Choroid plexus epithelial cell (primary cell): ENCODE results near the gene ADCY1.
"Not testable (repeated sequence)": the region's sequence is repeated elsewhere in the genome, so short reads cannot be mapped to it uniquely, and the experiment has no call there.

Experiments used
- DNase-seq: peaks from one replicate; pipeline ENCODE4 v3.0.0-alpha.2; 2010; ENCODE audit warnings: low read depth
- H3K4me3 ChIP-seq: 2 replicates; pipeline ENCODE4 v1.5.1; 2011; ENCODE audit warnings: low read depth, mild to moderate bottlenecking, control low read depth, low read length, moderate library complexity
- TF ChIP-seq, protein P1 (sequence below): conservative IDR thresholded peaks from 2 replicates; pipeline ENCODE4 v1.5.1; 2011; ENCODE audit warnings: low read depth, mild to moderate bottlenecking, control low read depth, inconsistent platforms, low read length, moderate library complexity

ADCY1 gene

DNA sequence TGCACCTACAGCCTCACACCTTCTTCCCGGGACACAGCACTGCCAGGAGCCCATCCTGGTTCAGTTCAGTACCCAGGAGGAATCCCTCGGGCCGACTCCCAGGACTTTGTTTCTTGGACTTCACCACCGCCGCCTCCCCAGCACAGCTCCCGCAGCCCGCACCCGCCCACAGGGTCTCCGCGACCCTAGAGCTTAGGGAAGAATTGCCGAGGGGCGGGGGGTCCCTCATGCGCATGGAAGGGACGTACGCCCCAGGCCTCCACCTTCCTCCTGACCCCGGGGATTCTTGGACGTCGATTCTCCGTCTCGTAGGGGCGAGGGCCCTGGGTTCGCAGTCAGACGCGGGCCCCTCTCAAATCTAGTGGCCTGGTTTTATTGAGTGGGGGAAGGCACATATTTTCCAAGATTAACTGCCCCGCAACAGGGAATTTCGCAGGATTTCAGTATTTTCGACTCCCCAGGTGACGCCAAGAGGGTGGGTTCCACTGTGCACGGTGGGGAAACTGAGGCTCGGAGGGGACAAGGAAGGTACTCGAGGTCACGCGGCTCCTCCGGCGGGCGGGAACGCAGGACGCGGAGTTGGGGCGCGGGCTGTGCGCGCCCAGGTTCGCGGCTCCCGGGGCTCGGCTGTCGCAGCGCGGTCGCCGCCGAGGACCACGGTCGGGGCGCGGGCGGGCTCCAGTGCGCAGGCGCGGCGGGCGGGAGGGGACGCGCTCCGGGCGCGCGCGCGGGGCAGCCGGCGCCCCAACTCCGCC lies at the start of gene ADCY1:
Gene ADCY1, plus strand, starts transcription at position 708 of the 755 bp plus-strand sequence. CDS start 176 bp downstream, outside the sequence.
- H3K4me3 ChIP-seq, result peak within 1 kb of the TSS; percentile 37
- no peak for DNase-seq
- TF ChIP-seq, protein P1, sequence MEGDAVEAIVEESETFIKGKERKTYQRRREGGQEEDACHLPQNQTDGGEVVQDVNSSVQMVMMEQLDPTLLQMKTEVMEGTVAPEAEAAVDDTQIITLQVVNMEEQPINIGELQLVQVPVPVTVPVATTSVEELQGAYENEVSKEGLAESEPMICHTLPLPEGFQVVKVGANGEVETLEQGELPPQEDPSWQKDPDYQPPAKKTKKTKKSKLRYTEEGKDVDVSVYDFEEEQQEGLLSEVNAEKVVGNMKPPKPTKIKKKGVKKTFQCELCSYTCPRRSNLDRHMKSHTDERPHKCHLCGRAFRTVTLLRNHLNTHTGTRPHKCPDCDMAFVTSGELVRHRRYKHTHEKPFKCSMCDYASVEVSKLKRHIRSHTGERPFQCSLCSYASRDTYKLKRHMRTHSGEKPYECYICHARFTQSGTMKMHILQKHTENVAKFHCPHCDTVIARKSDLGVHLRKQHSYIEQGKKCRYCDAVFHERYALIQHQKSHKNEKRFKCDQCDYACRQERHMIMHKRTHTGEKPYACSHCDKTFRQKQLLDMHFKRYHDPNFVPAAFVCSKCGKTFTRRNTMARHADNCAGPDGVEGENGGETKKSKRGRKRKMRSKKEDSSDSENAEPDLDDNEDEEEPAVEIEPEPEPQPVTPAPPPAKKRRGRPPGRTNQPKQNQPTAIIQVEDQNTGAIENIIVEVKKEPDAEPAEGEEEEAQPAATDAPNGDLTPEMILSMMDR, result no peak

DNA sequence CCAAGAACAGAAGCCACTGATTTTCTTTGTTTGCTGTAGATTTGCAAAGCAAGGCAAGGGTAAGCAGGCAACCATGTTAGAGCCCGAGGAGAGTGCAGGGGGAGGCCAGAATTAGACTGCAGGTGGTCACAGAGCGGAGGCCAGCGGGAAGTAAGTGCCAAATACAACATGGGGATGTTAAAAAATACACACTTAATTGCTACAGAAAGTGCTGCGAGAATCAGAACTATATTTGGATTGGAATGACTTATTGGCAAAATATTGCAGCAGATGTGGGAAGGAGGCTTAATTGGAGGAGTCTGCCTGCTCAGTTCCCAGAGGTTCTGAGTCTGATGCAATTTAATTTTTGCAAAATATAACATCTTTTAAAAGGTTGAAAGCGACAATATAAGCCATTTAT lies 49.7 kb upstream of the ADCY1 start:
- DNase-seq, result no peak
- TF ChIP-seq, protein P1, result no peak
- no peak overlapping the region for H3K4me3 ChIP-seq

DNA sequence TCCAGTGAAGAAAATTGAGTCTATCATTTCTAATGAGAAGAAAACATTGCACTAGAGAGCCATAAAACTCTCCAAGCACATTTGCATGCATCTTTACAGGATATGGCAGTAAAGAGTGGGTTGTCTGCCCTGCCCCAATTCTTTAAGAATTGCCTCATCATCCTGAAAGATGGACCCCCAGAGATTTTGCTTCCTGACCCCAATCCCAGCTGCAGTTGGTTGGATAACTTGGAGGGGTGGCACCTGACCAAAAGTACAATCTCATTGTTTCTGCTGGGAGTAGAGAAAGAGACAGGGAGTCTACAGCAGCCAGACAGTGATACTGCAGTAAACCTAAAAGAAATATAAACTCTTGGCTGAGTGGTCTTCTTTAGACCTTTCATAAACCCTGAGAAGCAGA lies 49.1 kb upstream of the ADCY1 start:
- TF ChIP-seq, protein P1, result no peak
- DNase-seq, result no peak
- no peak overlapping the region for H3K4me3 ChIP-seq

DNA sequence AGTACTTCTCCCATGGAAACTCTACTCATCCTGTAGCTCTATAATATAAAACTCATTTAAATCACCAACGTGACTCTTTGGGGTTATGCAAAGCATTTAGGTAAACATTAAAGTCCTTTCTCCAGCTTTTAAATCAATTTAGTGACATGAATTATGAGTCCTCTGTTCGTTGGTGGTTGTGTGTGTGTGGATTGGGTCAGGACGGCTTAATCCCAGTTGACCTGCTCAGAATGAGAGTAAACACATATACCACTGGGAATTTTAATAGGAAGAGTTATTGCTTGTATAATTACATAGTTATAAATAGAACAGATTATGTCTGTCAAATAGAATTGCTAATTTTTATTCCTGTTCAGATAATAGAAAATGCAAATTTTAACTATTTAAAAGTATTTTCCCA lies 30.7 kb upstream of the ADCY1 start:
- no peak overlapping the region for H3K4me3 ChIP-seq
- TF ChIP-seq, protein P1, result no peak
- DNase-seq, result no peak

DNA sequence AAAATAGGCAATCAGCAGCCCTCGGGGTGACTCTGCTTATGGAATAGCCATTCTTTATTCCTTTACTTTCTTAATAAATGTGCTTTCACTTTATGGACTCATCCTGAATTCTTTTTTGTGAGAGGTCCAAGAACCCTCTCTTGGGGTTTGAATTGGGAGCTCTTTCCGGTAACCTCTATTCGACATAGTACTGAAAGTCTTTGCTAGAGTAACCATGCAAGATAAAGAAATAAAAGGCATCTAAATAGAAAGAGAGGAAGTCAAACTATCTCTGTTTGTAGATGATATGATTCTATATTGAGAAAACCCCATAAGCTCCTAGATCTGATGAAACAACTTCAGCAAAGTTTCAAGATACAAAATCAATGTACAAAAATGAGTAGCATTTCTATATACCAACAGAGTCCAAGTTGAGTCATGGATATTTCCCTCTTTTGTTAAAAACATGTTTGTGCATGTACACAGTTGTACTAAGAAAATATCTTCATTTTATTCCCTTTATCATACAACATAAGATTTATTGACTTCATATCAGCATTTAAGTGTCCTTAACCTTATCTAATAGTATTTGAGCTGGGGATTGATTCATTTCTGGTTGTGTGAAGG lies 29.0 kb upstream of the ADCY1 start:
- DNase-seq, H3K4me3 ChIP-seq: not testable (repeated sequence)

DNA sequence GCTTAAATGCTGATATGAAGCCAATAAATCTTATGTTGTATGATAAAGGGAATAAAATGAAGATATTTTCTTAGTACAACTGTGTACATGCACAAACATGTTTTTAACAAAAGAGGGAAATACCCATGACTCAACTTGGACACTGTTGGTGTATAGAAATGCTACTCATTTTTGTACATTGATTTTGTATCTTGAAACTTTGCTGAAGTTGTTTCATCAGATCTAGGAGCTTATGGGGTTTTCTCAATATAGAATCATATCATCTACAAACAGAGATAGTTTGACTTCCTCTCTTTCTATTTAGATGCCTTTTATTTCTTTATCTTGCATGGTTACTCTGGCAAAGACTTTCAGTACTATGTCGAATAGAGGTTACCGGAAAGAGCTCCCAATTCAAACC lies 25.3 kb upstream of the ADCY1 start:
- H3K4me3 ChIP-seq, DNase-seq: not testable (repeated sequence)

DNA sequence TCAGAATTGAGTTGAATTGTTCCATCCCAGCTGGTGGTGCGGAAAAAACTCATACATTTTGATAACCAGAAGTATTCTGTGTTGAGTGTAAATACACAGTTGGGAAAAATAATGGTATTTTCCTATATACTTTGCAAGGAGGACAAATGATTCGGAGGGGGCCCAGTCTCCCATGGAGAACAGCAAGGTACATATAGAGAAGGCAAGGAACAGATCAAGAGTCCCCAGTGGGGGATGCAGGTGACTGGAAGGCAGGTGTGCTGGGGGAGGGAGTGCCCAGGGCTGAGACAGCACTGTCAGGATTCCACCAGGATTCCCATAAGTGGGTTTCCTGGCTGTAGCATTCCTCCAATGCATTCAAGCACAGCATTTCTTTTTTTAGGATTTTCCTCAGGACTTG lies 10.8 kb upstream of the ADCY1 start:
- TF ChIP-seq, protein P1, result no peak
- no peak for DNase-seq
- H3K4me3 ChIP-seq, result no peak overlapping the region

DNA sequence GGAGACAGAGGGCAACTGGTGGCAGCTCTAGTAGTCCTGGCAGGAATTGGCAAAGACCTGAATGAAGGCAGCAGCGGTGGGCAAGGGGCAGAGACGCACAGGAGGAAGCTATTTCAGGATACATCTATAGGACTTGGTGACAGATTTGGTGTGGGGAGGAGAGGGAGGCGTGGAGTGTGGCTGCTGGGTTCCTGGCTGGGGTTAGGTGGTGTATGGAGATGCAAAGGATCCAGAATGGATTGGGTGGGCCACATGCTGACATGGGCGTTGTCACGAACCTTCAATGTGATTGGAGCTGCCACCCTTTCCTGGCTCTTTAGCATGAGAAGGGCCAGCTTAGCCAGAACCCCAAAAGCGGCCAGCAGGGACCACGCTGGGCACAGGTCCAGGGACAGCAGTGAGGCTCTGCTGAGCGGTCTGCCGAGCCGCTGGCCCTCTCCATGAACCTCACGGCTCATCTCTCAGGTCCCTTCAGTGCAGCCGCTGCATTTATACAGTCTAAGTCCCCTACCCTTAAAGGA lies 10.2 kb upstream of the ADCY1 start:
- no peak for DNase-seq
- no peak overlapping the region for H3K4me3 ChIP-seq
- TF ChIP-seq, protein P1, result no peak
